OCI-LY1 (cell line): ENCODE data around the gene PLEKHG4B.

Experiments used
- H2AFZ ChIP-seq: fragments of 200-600 bp; sonication (generic), shearing (Covaris generic); 2 replicates; pipeline ENCODE4 v1.6.0; 2014; ENCODE audit warnings: antibody characterized with exemption, mild to moderate bottlenecking, low read length
- H3F3A ChIP-seq: fragments of 200-600 bp; sonication (generic), shearing (Covaris generic); 2 replicates; pipeline ENCODE4 v1.6.0; 2014; ENCODE audit warnings: mild to moderate bottlenecking, antibody characterized with exemption, low read length, moderate library complexity; ENCODE audit not compliant: insufficient read depth
- H3K27ac ChIP-seq: fragments of 200-600 bp; sonication (generic); 2 replicates; pipeline ENCODE4 v1.5.1; 2014; ENCODE audit warnings: low read length, mixed run types, mild to moderate bottlenecking, low read depth; ENCODE audit not compliant: poor library complexity, severe bottlenecking
- H3K27me3 ChIP-seq: fragments of 200-600 bp; sonication (generic); 2 replicates; pipeline ENCODE4 v1.6.0; 2014; ENCODE audit warnings: antibody characterized with exemption, mild to moderate bottlenecking, low read length, moderate library complexity; ENCODE audit not compliant: insufficient read depth
- H3K36me3 ChIP-seq: fragments of 200-600 bp; sonication (generic); 2 replicates; pipeline ENCODE4 v1.6.1; 2014; ENCODE audit warnings: mild to moderate bottlenecking, antibody characterized with exemption, low read length, moderate library complexity, mixed read lengths; ENCODE audit not compliant: insufficient read depth
- H3K4me1 ChIP-seq: fragments of 200-600 bp; sonication (generic); 2 replicates; pipeline ENCODE4 v1.5.1; 2014; ENCODE audit warnings: mild to moderate bottlenecking, low read length, moderate library complexity; ENCODE audit not compliant: insufficient read depth, severe bottlenecking
- H3K4me2 ChIP-seq: fragments of 200-600 bp; sonication (generic), shearing (Covaris generic); 2 replicates; pipeline ENCODE4 v1.6.1; 2014; ENCODE audit warnings: low read length
- H3K4me3 ChIP-seq: fragments of 200-600 bp; sonication (generic); 2 replicates; pipeline ENCODE4 v1.5.1; 2014; ENCODE audit warnings: low read length, low read depth, mild to moderate bottlenecking, mixed read lengths; ENCODE audit not compliant: poor library complexity, severe bottlenecking
- H3K79me2 ChIP-seq: fragments of 200-600 bp; shearing (Covaris generic); 2 replicates; pipeline ENCODE4 v1.6.1; 2016; ENCODE audit warnings: mixed run types, low read length, mixed read lengths; ENCODE audit not compliant: insufficient read depth
- H3K9ac ChIP-seq: fragments of 200-600 bp; sonication (generic), shearing (Covaris generic); 2 replicates; pipeline ENCODE4 v1.6.1; 2014; ENCODE audit warnings: mild to moderate bottlenecking, low read length, mixed read lengths
- H3K9me2 ChIP-seq: fragments of 200-600 bp; sonication (generic), shearing (Covaris generic); 2 replicates; pipeline ENCODE4 v1.6.1; 2014; ENCODE audit warnings: low read depth, mild to moderate bottlenecking, low read length, mixed read lengths
- H3K9me3 ChIP-seq: fragments of 200-600 bp; shearing (Covaris generic); 2 replicates; pipeline ENCODE4 v1.6.1; 2014; ENCODE audit warnings: low read length, mixed read lengths
- H4K20me1 ChIP-seq: fragments of 200-600 bp; sonication (generic), shearing (Covaris generic); 2 replicates; pipeline ENCODE4 v1.6.0; 2016; ENCODE audit warnings: mild to moderate bottlenecking, low read length; ENCODE audit not compliant: insufficient read depth
- CTCF ChIP-seq: fragments of 200-600 bp; sonication (generic), shearing (Covaris generic); IDR thresholded peaks from 2 replicates; pipeline ENCODE4 v1.5.1; 2017; ENCODE audit warnings: mild to moderate bottlenecking, antibody characterized with exemption, low read length, moderate library complexity, mixed read lengths
- EZH2 ChIP-seq: fragments of 200-600 bp; sonication (generic), shearing (Covaris generic); IDR thresholded peaks from 2 replicates; pipeline ENCODE4 v1.8.0; 2017; ENCODE audit warnings: borderline replicate concordance, mixed run types, mild to moderate bottlenecking, antibody characterized with exemption, low read length, moderate library complexity, mixed read lengths

PLEKHG4B gene

GRCh38 chr5:206927-207536 is 115.1 kb downstream of the PLEKHG4B start:
- Histone ChIP-seq H3K27me3 (no peaks in the 10 kb centered on the region), H3K36me3 (peaks cover 37% of the 10 kb centered on the region), H4K20me1 (no peaks in the 10 kb centered on the region), H2AFZ (no peak overlapping the region), H3K9ac (no peak overlapping the region), H3K4me3 (no peak overlapping the region), H3K9me2 (no peaks in the 10 kb centered on the region), H3F3A (no peaks in the 10 kb centered on the region), H3K4me2 (no peak overlapping the region), H3K27ac (no peak overlapping the region), H3K9me3 (no peaks in the 10 kb centered on the region), H3K4me1 (peaks cover 5% of the 10 kb centered on the region), H3K79me2 (peaks cover 17% of the 10 kb centered on the region)
- TF ChIP-seq CTCF (no peak), EZH2 (no peak)

GRCh38 chr5:207599-207998 is 115.6 kb downstream of the PLEKHG4B start:
- Histone ChIP-seq H3F3A (no peaks in the 10 kb centered on the region), H3K9ac (no peak overlapping the region), H3K79me2 (peaks cover 17% of the 10 kb centered on the region), H3K36me3 (peaks cover 37% of the 10 kb centered on the region), H4K20me1 (no peaks in the 10 kb centered on the region), H3K4me3 (no peak overlapping the region), H3K4me2 (no peak overlapping the region), H3K27me3 (no peaks in the 10 kb centered on the region), H3K9me3 (no peaks in the 10 kb centered on the region), H3K4me1 (no peaks in the 10 kb centered on the region), H3K9me2 (no peaks in the 10 kb centered on the region), H2AFZ (no peak overlapping the region), H3K27ac (no peak overlapping the region)
- TF ChIP-seq CTCF (no peak), EZH2 (no peak)

GRCh38 chr5:208449-209114 is 116.6 kb downstream of the PLEKHG4B start:
- no peak for TF ChIP-seq EZH2
- TF ChIP-seq CTCF: no peak
- H2AFZ ChIP-seq: no peak overlapping the region
- H3K36me3 ChIP-seq: peaks cover 36% of the 10 kb centered on the region
- no peak overlapping the region for H3K27ac ChIP-seq
- no peak overlapping the region for H3K4me3 ChIP-seq
- H3F3A ChIP-seq: no peaks in the 10 kb centered on the region
- peaks cover 18% of the 10 kb centered on the region for H3K79me2 ChIP-seq
- H3K9me2 ChIP-seq: no peaks in the 10 kb centered on the region
- no peaks in the 10 kb centered on the region for H3K4me1 ChIP-seq
- H3K9me3 ChIP-seq: no peaks in the 10 kb centered on the region
- no peaks in the 10 kb centered on the region for H3K27me3 ChIP-seq
- no peak overlapping the region for H3K4me2 ChIP-seq
- no peak overlapping the region for H3K9ac ChIP-seq
- H4K20me1 ChIP-seq: no peaks in the 10 kb centered on the region
